Progenitor cell of endocrine pancreas (in vitro differentiated cells): Measurements from ENCODE around the gene ZNF212. TPM values are rescaled to one million over a fixed set of nuclear protein-coding genes. Genes with fewer than 3 reads are reported as not detected.
"Not testable (repeated sequence)": the region's sequence is repeated elsewhere in the genome, so short reads cannot be mapped to it uniquely, and the experiment has no call there.

Source experiments
- DNase-seq: peaks from one replicate; pipeline ENCODE4 v3.0.0; 2021; ENCODE audit warnings: low spot score; ENCODE audit not compliant: unreplicated experiment
- H3K27ac Mint-ChIP-seq: 2 replicates; pipeline ENCODE4 v1.8.0; 2021; ENCODE audit warnings: mild to moderate bottlenecking, moderate library complexity, mixed read lengths
- H3K27me3 Mint-ChIP-seq: 2 replicates; pipeline ENCODE4 v1.8.0; 2021; ENCODE audit warnings: mixed read lengths
- H3K36me3 Mint-ChIP-seq: 2 replicates; pipeline ENCODE4 v1.8.0; 2022; ENCODE audit warnings: mixed read lengths; ENCODE audit not compliant: insufficient read depth
- H3K4me1 Mint-ChIP-seq: 2 replicates; pipeline ENCODE4 v1.8.0; 2021; ENCODE audit warnings: low read depth, mixed read lengths
- H3K4me3 Mint-ChIP-seq: 2 replicates; pipeline ENCODE4 v1.8.0; 2021; ENCODE audit warnings: low read depth, mild to moderate bottlenecking, moderate library complexity, mixed read lengths
- H3K9me3 Mint-ChIP-seq: 2 replicates; pipeline ENCODE4 v1.8.0; 2021; ENCODE audit warnings: low read depth, mixed read lengths
- total RNA-seq: library from RNA; stranded (reverse); gene quantifications from 2 replicates; pipeline ENCODE4 v1.2.1, GENCODE V29; 2021
- TF ChIP-seq, protein P1 (sequence below): fragments of 200-600 bp; sonication (generic); IDR thresholded peaks from one replicate; pipeline ENCODE4 v1.5.0; 2021; ENCODE audit warnings: antibody characterized with exemption, mild to moderate bottlenecking; ENCODE audit not compliant: unreplicated experiment

Gene ZNF212
- total RNA-seq, 1 donor from 2014 or later, result 19.4 TPM

DNA sequence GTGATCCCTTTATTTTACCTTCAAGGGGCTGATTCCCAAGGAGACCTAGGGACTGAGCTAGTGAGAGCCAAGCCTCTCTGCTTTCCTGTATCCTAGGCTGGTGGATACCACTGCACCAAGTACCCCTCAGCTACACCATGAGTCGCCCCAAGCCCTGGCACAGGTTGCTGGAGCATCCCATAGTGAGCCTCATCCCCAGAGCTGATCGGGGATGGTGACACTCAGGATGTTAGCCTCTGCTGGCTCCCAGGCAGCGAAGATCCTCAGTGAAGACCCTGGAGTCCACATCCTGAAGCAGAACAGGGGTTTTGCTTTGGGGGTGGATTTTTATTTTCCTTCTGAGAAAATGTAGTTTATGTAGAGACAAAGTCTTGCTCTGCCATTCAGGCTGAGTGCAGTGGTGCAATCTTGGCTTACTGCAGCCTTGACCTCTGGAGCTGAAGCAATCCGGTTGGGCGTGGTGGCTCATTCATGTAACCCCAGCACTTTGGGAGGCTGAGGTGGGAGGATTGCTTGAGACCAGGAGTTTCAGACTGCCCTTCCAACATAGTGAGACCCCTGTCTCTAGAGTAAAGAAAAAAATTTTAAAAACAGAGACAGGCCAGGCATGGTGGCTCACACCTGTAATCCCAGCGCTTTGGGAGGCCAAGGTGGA lies 12.5 kb upstream of the ZNF212 start:
- Mint-ChIP-seq H3K36me3 (peaks cover 13% of the 10 kb centered on the region), H3K27me3 (peaks cover 10% of the 10 kb centered on the region), H3K9me3 (no peaks in the 10 kb centered on the region), H3K4me3 (no peak overlapping the region), H3K27ac (no peak overlapping the region), H3K4me1 (no peaks in the 10 kb centered on the region)
- TF ChIP-seq, protein P1, sequence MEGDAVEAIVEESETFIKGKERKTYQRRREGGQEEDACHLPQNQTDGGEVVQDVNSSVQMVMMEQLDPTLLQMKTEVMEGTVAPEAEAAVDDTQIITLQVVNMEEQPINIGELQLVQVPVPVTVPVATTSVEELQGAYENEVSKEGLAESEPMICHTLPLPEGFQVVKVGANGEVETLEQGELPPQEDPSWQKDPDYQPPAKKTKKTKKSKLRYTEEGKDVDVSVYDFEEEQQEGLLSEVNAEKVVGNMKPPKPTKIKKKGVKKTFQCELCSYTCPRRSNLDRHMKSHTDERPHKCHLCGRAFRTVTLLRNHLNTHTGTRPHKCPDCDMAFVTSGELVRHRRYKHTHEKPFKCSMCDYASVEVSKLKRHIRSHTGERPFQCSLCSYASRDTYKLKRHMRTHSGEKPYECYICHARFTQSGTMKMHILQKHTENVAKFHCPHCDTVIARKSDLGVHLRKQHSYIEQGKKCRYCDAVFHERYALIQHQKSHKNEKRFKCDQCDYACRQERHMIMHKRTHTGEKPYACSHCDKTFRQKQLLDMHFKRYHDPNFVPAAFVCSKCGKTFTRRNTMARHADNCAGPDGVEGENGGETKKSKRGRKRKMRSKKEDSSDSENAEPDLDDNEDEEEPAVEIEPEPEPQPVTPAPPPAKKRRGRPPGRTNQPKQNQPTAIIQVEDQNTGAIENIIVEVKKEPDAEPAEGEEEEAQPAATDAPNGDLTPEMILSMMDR, result no peak
- DNase-seq, result no peak

DNA sequence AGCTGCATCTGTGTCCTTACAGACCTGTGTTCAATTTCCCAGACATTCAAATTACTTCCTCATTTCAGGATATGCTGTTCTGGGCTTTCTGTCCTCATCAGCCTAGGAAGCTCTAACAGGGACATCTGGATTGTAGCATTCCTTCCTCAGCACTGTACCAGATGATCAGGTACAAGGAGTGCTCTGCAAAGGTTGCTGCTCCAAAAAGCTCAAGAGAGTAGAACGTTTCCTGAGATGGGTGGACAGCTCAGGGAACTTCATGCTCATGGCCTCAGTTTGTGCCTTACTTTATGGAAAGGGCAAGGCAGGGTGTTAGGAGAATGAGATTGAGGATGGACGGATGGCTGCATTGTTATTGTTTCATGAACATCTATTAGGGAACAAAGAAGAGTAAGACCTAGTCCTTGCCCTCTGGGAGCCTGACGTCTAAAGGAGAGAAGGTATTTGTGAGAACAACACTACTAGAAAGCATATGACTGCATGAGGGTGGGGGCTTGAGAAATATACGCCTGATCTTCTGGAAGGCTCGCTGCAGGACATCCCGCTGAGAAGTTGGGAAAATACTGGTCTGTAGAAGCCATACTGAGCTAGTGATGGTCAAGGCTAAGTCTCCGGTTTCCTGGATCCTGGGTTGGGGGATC lies 10.5 kb upstream of the ZNF212 start:
- no peak overlapping the region for H3K4me3 Mint-ChIP-seq
- H3K27me3 Mint-ChIP-seq, result peaks cover 19% of the 10 kb centered on the region
- no peaks in the 10 kb centered on the region for H3K9me3 Mint-ChIP-seq
- H3K27ac Mint-ChIP-seq, result peak overlapping the region; percentile 29
- no peak for DNase-seq
- H3K36me3 Mint-ChIP-seq, result peaks cover 10% of the 10 kb centered on the region
- TF ChIP-seq, protein P1, result no peak
- H3K4me1 Mint-ChIP-seq, result no peaks in the 10 kb centered on the region

DNA sequence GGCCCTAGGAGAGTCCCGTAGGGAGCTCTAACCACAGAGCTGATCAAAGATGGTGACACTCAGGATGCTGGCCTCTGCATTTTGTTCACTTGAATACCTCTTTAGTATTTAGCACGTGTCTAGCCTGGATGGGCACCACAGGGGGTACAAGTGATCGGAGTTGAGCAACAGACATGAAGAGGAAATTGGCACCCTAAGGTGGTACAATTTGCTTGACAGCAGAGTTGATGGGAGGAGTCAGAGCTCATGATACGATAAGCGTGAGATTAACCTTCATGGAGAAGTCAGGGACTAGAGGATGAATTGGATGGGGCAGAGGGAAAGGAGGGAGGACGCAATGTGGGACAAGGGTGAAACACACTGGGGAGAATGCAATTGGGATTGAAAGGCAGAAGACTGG lies 9.9 kb upstream of the ZNF212 start:
- Mint-ChIP-seq H3K9me3 (no peaks in the 10 kb centered on the region), H3K4me1 (no peaks in the 10 kb centered on the region), H3K4me3 (no peak overlapping the region), H3K27ac (peak overlapping the region; percentile 32), H3K36me3 (peaks cover 10% of the 10 kb centered on the region), H3K27me3 (peaks cover 22% of the 10 kb centered on the region)
- DNase-seq, result no peak
- TF ChIP-seq, protein P1, result no peak

DNA sequence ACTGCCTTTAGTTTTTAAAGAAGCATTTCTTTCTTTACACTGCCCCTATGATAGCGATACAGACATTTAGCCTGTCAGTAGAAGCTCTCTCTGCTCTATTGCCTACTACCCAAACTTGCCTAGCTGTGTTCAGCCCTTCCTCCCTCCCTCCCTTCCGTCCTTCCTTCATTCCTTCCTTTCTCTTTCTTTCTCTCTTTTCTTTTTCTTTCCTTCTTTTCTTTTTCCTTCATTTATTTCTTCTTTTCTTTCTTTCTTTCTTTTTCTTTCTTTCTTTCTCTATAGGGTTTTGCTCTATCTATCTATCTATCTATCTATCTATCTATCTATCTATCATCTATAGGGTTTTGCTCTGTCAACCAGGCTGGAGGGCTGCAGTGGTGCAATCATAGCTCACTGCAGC lies 7.1 kb upstream of the ZNF212 start:
- DNase-seq, result no peak
- no peak overlapping the region for H3K4me3 Mint-ChIP-seq
- peaks cover 33% of the 10 kb centered on the region for H3K27me3 Mint-ChIP-seq
- TF ChIP-seq, protein P1, result no peak
- peak overlapping the region; percentile 5 for H3K27ac Mint-ChIP-seq
- no peaks in the 10 kb centered on the region for H3K4me1 Mint-ChIP-seq
- H3K9me3 Mint-ChIP-seq, result no peaks in the 10 kb centered on the region
- H3K36me3 Mint-ChIP-seq, result no peaks in the 10 kb centered on the region

DNA sequence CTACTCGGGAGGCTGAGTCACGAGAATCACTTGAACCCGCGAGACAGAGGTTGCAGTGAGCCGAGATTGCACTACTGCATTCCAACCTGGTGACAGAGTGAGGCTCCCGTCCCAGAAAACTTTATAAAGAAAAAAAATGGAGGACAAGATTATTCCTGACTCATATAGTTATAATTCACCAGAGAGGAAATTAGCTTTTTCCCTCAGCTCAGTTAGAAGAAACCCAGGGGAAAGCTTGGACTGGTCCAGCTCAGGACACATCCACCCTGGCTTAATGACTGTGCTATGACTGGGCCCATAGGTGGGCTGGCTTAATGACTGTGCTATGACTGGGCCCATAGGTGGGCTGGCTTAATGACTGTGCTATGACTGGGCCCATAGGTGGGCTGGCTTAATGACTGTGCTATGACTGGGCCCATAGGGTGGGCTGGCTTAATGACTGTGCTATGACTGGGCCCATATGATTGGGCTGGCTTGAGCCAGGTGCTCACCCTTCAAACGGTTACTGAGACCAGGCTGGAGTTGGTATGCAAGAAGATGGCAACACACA lies 5.7 kb upstream of the ZNF212 start:
- H3K27me3 Mint-ChIP-seq, result peaks cover 42% of the 10 kb centered on the region
- H3K27ac Mint-ChIP-seq, DNase-seq, H3K4me3 Mint-ChIP-seq, H3K36me3 Mint-ChIP-seq, H3K4me1 Mint-ChIP-seq, H3K9me3 Mint-ChIP-seq: not testable (repeated sequence)
